NCI-H526 treated with DMSO at 0.1 percent for 48 hours (cell line): ENCODE results near the gene NKX6-1.

Experiments used
- DNase-seq: peaks from one replicate; lab custom pipeline; 2025; lab: John Stamatoyannopoulos, UW

The NKX6-1 gene

GRCh38 chr4:84498935-84499623, at the start of gene NKX6-1:
Gene NKX6-1 (minus strand): TSS chr4:84499292. CDS start chr4:84498228, 1,064 bp downstream.
- peak; percentile 68 for DNase-seq

GRCh38 chr4:84547211-84547610, 48.1 kb upstream of the NKX6-1 start:
- DNase-seq = no peak

- DNase-seq = no peak
These were observed 46.0 kb upstream of the NKX6-1 start for GRCh38 chr4:84545093-84545492.

GRCh38 chr4:84535901-84536300, 36.8 kb upstream of the NKX6-1 start:
- DNase-seq = no peak

GRCh38 chr4:84531689-84532088, 32.6 kb upstream of the NKX6-1 start:
- DNase-seq = no peak

GRCh38 chr4:84530871-84531270, 31.8 kb upstream of the NKX6-1 start:
- DNase-seq = no peak

- DNase-seq = no peak
These were observed 31.4 kb upstream of the NKX6-1 start for GRCh38 chr4:84530454-84530853.

- DNase-seq = peak; percentile 18
These were observed 30.2 kb upstream of the NKX6-1 start for GRCh38 chr4:84529169-84529751.

- no peak for DNase-seq
These were observed 28.3 kb upstream of the NKX6-1 start for GRCh38 chr4:84527391-84527790.

- DNase-seq = no peak
These were observed 16.0 kb upstream of the NKX6-1 start for GRCh38 chr4:84515075-84515474.

- no peak for DNase-seq
These were observed 13.2 kb upstream of the NKX6-1 start for GRCh38 chr4:84512277-84512676.

- DNase-seq = no peak
These were observed 12.6 kb upstream of the NKX6-1 start for GRCh38 chr4:84511703-84512102.

- DNase-seq = no peak
These were observed 8.8 kb upstream of the NKX6-1 start for GRCh38 chr4:84507941-84508340.

- DNase-seq = no peak
These were observed 5.7 kb upstream of the NKX6-1 start for GRCh38 chr4:84504821-84505220.

- DNase-seq = peak; percentile 24
These were observed 4.7 kb upstream of the NKX6-1 start for GRCh38 chr4:84503495-84504437.

- no peak for DNase-seq
These were observed 3.9 kb upstream of the NKX6-1 start for GRCh38 chr4:84502955-84503373.

GRCh38 chr4:84502333-84502954, 3.4 kb upstream of the NKX6-1 start:
- no peak for DNase-seq

- DNase-seq = no peak
These were observed 2.7 kb upstream of the NKX6-1 start for GRCh38 chr4:84501721-84502267.

- DNase-seq = no peak
These were observed 2.1 kb upstream of the NKX6-1 start for GRCh38 chr4:84501202-84501503.

- DNase-seq = no peak
These were observed 1.5 kb upstream of the NKX6-1 start for GRCh38 chr4:84500386-84501201.

GRCh38 chr4:84499624-84499982, 511 bp upstream of the NKX6-1 start:
- no peak for DNase-seq
